Kidney epithelial cell (primary cell): Measurements from ENCODE around the gene IFNL3. TPM values are rescaled to one million over a fixed set of nuclear protein-coding genes. Genes with fewer than 3 reads are reported as not detected.

Experiments used
- DNase-seq: peaks from one replicate; pipeline ENCODE4 v3.0.0-alpha.2; 2010; ENCODE audit warnings: low read depth
- H3K27me3 ChIP-seq: 2 replicates; pipeline ENCODE4 v1.6.0; 2011; ENCODE audit warnings: low read length; ENCODE audit not compliant: control insufficient read depth, insufficient read depth
- H3K36me3 ChIP-seq: 2 replicates; pipeline ENCODE4 v1.5.1; 2011; ENCODE audit warnings: low read length; ENCODE audit not compliant: control insufficient read depth, insufficient read depth
- H3K4me3 ChIP-seq: 2 replicates; pipeline ENCODE4 v1.5.1; 2011; ENCODE audit warnings: low read depth, mild to moderate bottlenecking, control low read depth, low read length
- CTCF ChIP-seq: IDR thresholded peaks from 2 replicates; pipeline ENCODE4 v1.5.1; 2011; ENCODE audit warnings: mild to moderate bottlenecking, moderate library complexity, low read length, control low read depth, inconsistent platforms; ENCODE audit not compliant: insufficient read depth, poor library complexity, severe bottlenecking
- total RNA-seq: library from RNA; depleted of rRNA; stranded (reverse); fragments of >200 nt; gene quantifications from 2 replicates; pipeline ENCODE4 v1.2.3, GENCODE V29; 2015

IFNL3 gene
- total RNA-seq, 1 donor from 2014 or later, result not detected

DNA sequence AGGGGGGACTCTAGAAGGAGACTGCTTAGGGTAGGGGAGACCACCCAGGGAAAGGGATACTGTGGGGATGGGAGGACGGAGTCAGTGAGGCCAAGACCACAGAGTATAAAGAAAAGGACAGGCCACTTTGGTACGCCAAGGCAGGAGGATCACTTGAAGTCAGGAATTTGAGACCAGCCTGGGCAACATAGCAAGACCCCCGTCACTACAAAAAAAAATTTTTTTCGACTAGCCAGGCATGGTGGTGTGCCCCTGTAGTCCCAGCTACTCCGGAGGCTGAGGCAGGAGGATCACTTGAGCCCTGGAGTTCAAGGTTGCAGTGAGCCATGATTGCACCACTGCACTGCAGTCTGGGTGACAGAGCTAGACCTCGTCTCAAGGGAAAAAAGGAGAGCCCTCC, 6.6 kb downstream of the IFNL3 start:
- no peak for TF ChIP-seq CTCF
- Histone ChIP-seq H3K36me3 (no peaks in the 10 kb centered on the region), H3K27me3 (no peaks in the 10 kb centered on the region), H3K4me3 (no peak overlapping the region)
- DNase-seq, result no peak

GRCh38 chr19:39237200-39238184, 7.3 kb downstream of the IFNL3 start:
- no peak for TF ChIP-seq CTCF
- Histone ChIP-seq H3K4me3 (no peak overlapping the region), H3K27me3 (no peaks in the 10 kb centered on the region), H3K36me3 (no peaks in the 10 kb centered on the region)
- DNase-seq, result no peak

DNA sequence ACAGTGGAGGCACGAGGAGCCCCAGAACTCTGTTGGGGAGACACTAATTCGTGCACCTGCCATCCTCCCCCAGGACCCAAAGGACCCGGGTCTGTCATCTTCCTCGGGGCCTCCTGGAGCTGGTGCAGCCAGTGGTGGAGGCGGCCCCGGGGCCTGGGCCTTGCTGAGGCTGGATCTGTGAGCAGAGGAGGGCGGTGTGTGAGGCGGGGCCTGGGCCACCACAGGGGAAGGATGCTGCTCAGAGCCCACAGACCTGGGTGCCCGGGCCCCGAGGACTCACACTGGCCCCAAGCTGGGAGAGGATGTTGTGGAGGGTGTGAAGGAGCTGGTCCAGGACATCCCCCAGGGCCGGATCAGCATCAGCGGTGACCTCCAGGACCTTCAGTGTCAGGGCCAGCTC, 8.3 kb downstream of the IFNL3 start:
- TF ChIP-seq CTCF, result no peak
- Histone ChIP-seq H3K4me3 (no peak overlapping the region), H3K27me3 (no peaks in the 10 kb centered on the region), H3K36me3 (no peaks in the 10 kb centered on the region)
- DNase-seq, result no peak

GRCh38 chr19:39232708-39233107, 12.1 kb downstream of the IFNL3 start:
- TF ChIP-seq CTCF, result no peak
- no peak overlapping the region for H3K4me3 ChIP-seq
- no peaks in the 10 kb centered on the region for H3K36me3 ChIP-seq
- no peak for DNase-seq
- H3K27me3 ChIP-seq, result no peaks in the 10 kb centered on the region

DNA sequence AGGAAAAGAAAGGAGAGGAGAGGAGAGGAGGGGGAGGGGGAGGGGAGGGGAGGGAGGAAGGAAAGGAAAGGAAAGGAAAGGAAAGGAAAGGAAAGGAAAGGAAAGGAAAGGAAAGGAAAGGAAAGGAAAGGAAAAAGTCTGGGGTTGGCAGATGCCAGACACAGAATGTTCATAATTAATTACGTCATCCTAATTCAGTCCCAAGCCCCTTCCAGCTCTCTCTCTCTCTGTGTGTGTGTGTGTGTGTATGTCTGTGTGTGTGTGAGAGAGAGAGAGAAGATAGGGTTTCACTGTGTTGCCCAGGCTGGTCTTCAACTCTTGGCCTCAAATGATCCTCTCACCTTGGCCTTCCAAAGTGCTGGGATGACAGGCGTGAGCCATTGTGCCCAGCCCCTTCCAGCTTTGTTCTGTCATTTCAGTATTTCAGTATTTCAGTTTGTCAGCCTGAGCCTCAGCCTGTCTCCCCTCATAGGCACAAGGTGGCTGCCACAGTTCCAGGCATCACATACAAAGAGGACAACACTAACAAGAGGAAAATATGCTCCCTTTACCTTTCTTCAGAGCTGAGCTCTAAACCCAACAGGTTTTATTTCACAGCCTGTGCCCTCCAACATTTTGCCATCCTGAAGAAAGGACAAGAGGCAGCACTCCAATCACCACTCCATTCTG, 14.6 kb downstream of the IFNL3 start:
- Histone ChIP-seq H3K36me3 (no peaks in the 10 kb centered on the region), H3K4me3 (no peak overlapping the region), H3K27me3 (no peaks in the 10 kb centered on the region)
- TF ChIP-seq CTCF, result no peak
- no peak for DNase-seq

- no peak for DNase-seq
- Histone ChIP-seq H3K4me3 (no peak overlapping the region), H3K36me3 (no peaks in the 10 kb centered on the region), H3K27me3 (peaks cover 2% of the 10 kb centered on the region)
- TF ChIP-seq CTCF, result no peak
Observed at GRCh38 chr19:39224910-39225309, 19.9 kb downstream of the IFNL3 start.
